HCT116 (cell line): ENCODE measurements around the gene CBY1. TPM values are rescaled to one million over a fixed set of nuclear protein-coding genes. Genes with fewer than 3 reads are reported as not detected.

ENCODE experiments used
- ATAC-seq: fragments of 200-7000 bp; cut with Tn5 transposase; 2 replicates; pipeline ENCODE4 v1.9.1; 2020; ENCODE audit warnings: mild to moderate bottlenecking, moderate library complexity
- BruUV-seq: library from RNA; stranded (reverse); fragments of 400-500 nt; replicated peaks from 2 replicates; lab custom pipeline; 2021; lab: Mats Ljungman, UMichigan
- CTCF ChIA-PET: fragments of 300-600 bp; sonication (Branson Sonifier 250); formaldehyde crosslinking; loops from one replicate; lab custom pipeline; 2021; ENCODE audit warnings: antibody characterized with exemption; lab: Charles Lee
- POLR2A ChIA-PET: fragments of 300-600, 350-600 bp; sonication (Branson Sonifier 250); formaldehyde crosslinking; loops from one replicate; lab custom pipeline; 2021; ENCODE audit warnings: antibody characterized with exemption; lab: Charles Lee
- RAD21 ChIA-PET, 2 experiments: fragments of 300-600 bp; sonication (Branson Sonifier 250); formaldehyde crosslinking; loops; one replicate each; lab custom pipeline; 2023; ENCODE audit warnings: low total read pairs in 2 of 2; ENCODE audit not compliant: uncharacterized antibody in 2 of 2, unreplicated experiment in 2 of 2, low non-redundant PET in 1 of 2; lab: Charles Lee
- DNase-seq: peaks from one replicate; pipeline ENCODE4 v3.0.0-alpha.2; 2010; ENCODE audit warnings: low read depth, low spot score
- H2AFZ ChIP-seq: fragments of 200-600 bp; shearing (Covaris generic), sonication (generic); 2 replicates; pipeline ENCODE4 v1.6.1; 2017; ENCODE audit warnings: low read depth, mixed run types, mixed read lengths, antibody characterized with exemption, low read length; ENCODE audit not compliant: poor library complexity, severe bottlenecking
- H3K27ac ChIP-seq: 2 replicates; pipeline ENCODE4 v1.5.1; 2012; ENCODE audit warnings: low read depth, low read length
- H3K27me3 ChIP-seq: fragments of 200-600 bp; sonication (generic); 2 replicates; pipeline ENCODE4 v1.6.1; 2016; ENCODE audit warnings: mixed run types, low read length, mixed read lengths; ENCODE audit not compliant: insufficient read depth
- H3K36me3 ChIP-seq, 2 experiments: fragments of 200-500 bp in 1 of 2; fragments of 200-600 bp in 1 of 2; sonication (Bioruptor generic) in 1 of 2; sonication (generic) in 1 of 2; 2 replicates each; pipeline versions ENCODE4 v1.5.1 to v1.6.1; 2014 to 2016; ENCODE audit warnings: low read length in 2 of 2, inconsistent platforms in 1 of 2, mixed read lengths in 1 of 2, mixed run types in 1 of 2; ENCODE audit not compliant: insufficient read depth in 2 of 2, control insufficient read depth in 1 of 2
- H3K4me1 ChIP-seq, 2 experiments: fragments of 200-600 bp in 1 of 2; sonication (generic) in 1 of 2; 2 replicates each; pipeline versions ENCODE4 v1.5.1 to v1.6.1; 2012 to 2017; ENCODE audit warnings: low read length in 2 of 2, inconsistent platforms in 1 of 2, mild to moderate bottlenecking in 1 of 2, mixed read lengths in 1 of 2, mixed run types in 1 of 2, moderate library complexity in 1 of 2; ENCODE audit not compliant: insufficient read depth in 2 of 2, control insufficient read depth in 1 of 2
- H3K4me2 ChIP-seq: fragments of 200-600 bp; sonication (generic); 2 replicates; pipeline ENCODE4 v1.6.1; 2017; ENCODE audit warnings: mixed run types, low read length, mixed read lengths
- H3K4me3 ChIP-seq, 2 experiments: fragments of 200-600 bp in 1 of 2; sonication (generic) in 1 of 2; replicated peaks in 1 of 2; 2 replicates each; pipeline ENCODE4 v1.5.1; 2011 to 2016; ENCODE audit warnings: low read length in 2 of 2, control low read depth in 1 of 2, low read depth in 1 of 2, mild to moderate bottlenecking in 1 of 2, mixed read lengths in 1 of 2, mixed run types in 1 of 2
- H3K79me2 ChIP-seq: fragments of 200-600 bp; sonication (generic); 2 replicates; pipeline ENCODE4 v1.6.1; 2017; ENCODE audit warnings: mild to moderate bottlenecking, mixed run types, low read length, moderate library complexity, mixed read lengths; ENCODE audit not compliant: insufficient read depth
- H3K9ac ChIP-seq: fragments of 200-600 bp; sonication (generic); 2 replicates; pipeline ENCODE4 v1.6.1; 2016; ENCODE audit warnings: low read length, mixed read lengths
- H3K9me2 ChIP-seq: fragments of 200-600 bp; sonication (generic), shearing (Covaris generic); 2 replicates; pipeline ENCODE4 v1.6.1; 2017; ENCODE audit warnings: mixed run types, mild to moderate bottlenecking, moderate library complexity; ENCODE audit not compliant: insufficient read depth
- H3K9me3 ChIP-seq, 2 experiments: fragments of 200-500 bp in 1 of 2; fragments of 200-600 bp in 1 of 2; sonication (Bioruptor generic) in 1 of 2; sonication (generic) in 1 of 2; 2 replicates each; pipeline ENCODE4 v1.6.1; 2014 to 2017; ENCODE audit warnings: low read length in 2 of 2, mixed read lengths in 2 of 2, inconsistent platforms in 1 of 2, low read depth in 1 of 2, mild to moderate bottlenecking in 1 of 2, mixed run types in 1 of 2, moderate library complexity in 1 of 2; ENCODE audit not compliant: control insufficient read depth in 1 of 2, insufficient read depth in 1 of 2
- H4K20me1 ChIP-seq: fragments of 200-600 bp; sonication (generic), shearing (Covaris generic); 2 replicates; pipeline ENCODE4 v1.6.1; 2017; ENCODE audit warnings: mixed run types, mild to moderate bottlenecking, moderate library complexity; ENCODE audit not compliant: insufficient read depth
- CBX3 ChIP-seq: IDR thresholded peaks from 2 replicates; pipeline ENCODE4 v1.6.1; 2012; ENCODE audit warnings: low read depth
- CEBPB ChIP-seq: IDR thresholded peaks from 2 replicates; pipeline ENCODE4 v1.6.1; 2012; ENCODE audit warnings: low read depth
- CTCF ChIP-seq, 3 experiments: fragments of 200-600 bp in 1 of 3; sonication (generic) in 1 of 3; IDR thresholded peaks in 2 of 3; conservative IDR thresholded peaks in 1 of 3; 2 replicates each; pipeline ENCODE4 v1.5.1; 2012 to 2017; ENCODE audit warnings: low read depth in 2 of 3, low read length in 2 of 3, antibody characterized with exemption in 1 of 3, borderline replicate concordance in 1 of 3, control low read depth in 1 of 3, mild to moderate bottlenecking in 1 of 3, mixed read lengths in 1 of 3, mixed run types in 1 of 3, moderate library complexity in 1 of 3; ENCODE audit not compliant: insufficient read depth in 1 of 3
- EZH2 ChIP-seq: fragments of 200-600 bp; sonication (generic); IDR thresholded peaks from 2 replicates; pipeline ENCODE4 v1.6.1; 2017; ENCODE audit warnings: antibody characterized with exemption, mixed run types
- EZH2phosphoT487 ChIP-seq: fragments of 200-600 bp; IDR thresholded peaks from 2 replicates; pipeline ENCODE4 v1.6.1; 2018; ENCODE audit warnings: antibody characterized with exemption, borderline replicate concordance
- FOSL1 ChIP-seq: IDR thresholded peaks from 2 replicates; pipeline ENCODE4 v1.6.1; 2012; ENCODE audit warnings: low read depth
- JUND ChIP-seq: IDR thresholded peaks from 2 replicates; pipeline ENCODE4 v1.6.1; 2012
- MAX ChIP-seq: IDR thresholded peaks from 2 replicates; pipeline ENCODE4 v1.6.1; 2012
- SIN3A ChIP-seq: IDR thresholded peaks from 2 replicates; pipeline ENCODE4 v1.6.1; 2012; ENCODE audit warnings: low read depth
- TCF7L2 ChIP-seq: IDR thresholded peaks from 2 replicates; pipeline ENCODE4 v1.7.0; 2011; ENCODE audit warnings: borderline replicate concordance, inconsistent platforms; ENCODE audit not compliant: insufficient read depth, insufficient read length; ENCODE audit errors: extremely low read depth
- YY1 ChIP-seq: IDR thresholded peaks from 2 replicates; pipeline ENCODE4 v1.6.1; 2011; ENCODE audit warnings: low read length, low read depth, moderate library complexity, mild to moderate bottlenecking; ENCODE audit not compliant: insufficient replicate concordance; ENCODE audit errors: extremely low read depth
- ZNF274 ChIP-seq: fragments of 200-500 bp; sonication (Bioruptor generic); IDR thresholded peaks from 2 replicates; pipeline ENCODE4 v1.6.1; 2014; ENCODE audit warnings: mild to moderate bottlenecking, low read depth, low read length, inconsistent platforms
- intact Hi-C: fragments of 100-400 bp; cut with micrococcal nuclease; formaldehyde crosslinking; loops from 2 replicates; pipeline ENCODE4 v1.10.0; 2022
- total RNA-seq: library from RNA; stranded (reverse); gene quantifications from one replicate; pipeline ENCODE4 v1.2.1, GENCODE V29; 2021; ENCODE audit not compliant: unreplicated experiment

The CBY1 gene
- total RNA-seq, 1 experiment from 2014 or later, result 27.6 TPM

DNA sequence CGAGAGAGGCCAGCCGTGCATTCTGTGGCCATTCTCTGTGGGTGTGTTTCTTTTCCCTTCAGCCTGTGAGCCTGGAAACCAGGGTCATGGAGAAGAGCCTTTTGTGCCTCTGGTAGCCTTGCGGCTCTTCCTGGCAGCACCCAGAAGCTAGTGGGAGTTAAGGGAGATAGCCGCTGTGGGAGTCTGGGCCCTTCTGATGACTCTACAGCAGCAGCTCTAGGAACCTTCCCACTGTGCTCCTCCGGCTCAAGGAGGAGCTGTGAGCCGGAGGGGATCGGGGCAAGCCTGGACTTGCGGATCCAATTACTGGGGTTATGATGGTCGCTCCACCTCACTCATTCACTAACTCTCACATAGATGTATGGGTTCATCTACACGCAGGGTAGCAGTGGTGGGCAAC lies 59.8 kb downstream of the CBY1 start:
- H3K79me2 ChIP-seq, result peaks cover 56% of the 10 kb centered on the region
- H3K9ac ChIP-seq, result no peak overlapping the region
- no peaks in the 10 kb centered on the region for H3K27me3 ChIP-seq
- H2AFZ ChIP-seq, result no peak overlapping the region
- intact Hi-C loops, result no loop called here
- peaks cover 6 to 7% of the 10 kb centered on the region in 2 experiments; a peak in 2 of 4 replicates for H3K36me3 ChIP-seq
- ChIA-PET CTCF (no interaction called here), POLR2A (no interaction called here), RAD21 (no interaction called here)
- H4K20me1 ChIP-seq, result no peaks in the 10 kb centered on the region
- H3K4me2 ChIP-seq, result no peak overlapping the region
- TF ChIP-seq FOSL1 (no peak), EZH2 (no peak), SIN3A (no peak), ZNF274 (no peak), MAX (no peak), YY1 (no peak), JUND (no peak), EZH2phosphoT487 (no peak), CEBPB (no peak), CBX3 (no peak), TCF7L2 (no peak), CTCF (IDR thresholded peaks at IDR 0.05 in 2 of 3, conservative IDR thresholded peaks at IDR 0.05 in 1 of 3; ENCODE audit: borderline replicate concordance in 1 of 3, insufficient read depth in 1 of 3, low read depth in 2 of 3, low read length in 2 of 3) (no peak)
- no TSS peak for BruUV-seq
- peaks cover 12 to 21% of the 10 kb centered on the region in 2 experiments for H3K4me1 ChIP-seq
- no peak overlapping the region for H3K4me3 ChIP-seq
- no peaks in the 10 kb centered on the region for H3K9me3 ChIP-seq
- no peak overlapping the region for H3K27ac ChIP-seq
- DNase-seq (no peak), ATAC-seq (no peak)
- H3K9me2 ChIP-seq, result no peaks in the 10 kb centered on the region
